Astrocyte (in vitro differentiated cells and primary cell): Measurements from ENCODE around the gene MYPN.

Experiments used
- EZH2 ChIP-seq: IDR thresholded peaks from 2 replicates; pipeline ENCODE4 v1.6.1; 2012; ENCODE audit warnings: mild to moderate bottlenecking, low read length, inconsistent platforms; ENCODE audit not compliant: insufficient read depth
- TF ChIP-seq, protein P1 (sequence below): IDR thresholded peaks from 2 replicates; pipeline ENCODE4 v1.5.1; 2011; ENCODE audit warnings: low read depth, mild to moderate bottlenecking, inconsistent platforms, low read length, moderate library complexity; ENCODE audit not compliant: insufficient read depth

DNA sequence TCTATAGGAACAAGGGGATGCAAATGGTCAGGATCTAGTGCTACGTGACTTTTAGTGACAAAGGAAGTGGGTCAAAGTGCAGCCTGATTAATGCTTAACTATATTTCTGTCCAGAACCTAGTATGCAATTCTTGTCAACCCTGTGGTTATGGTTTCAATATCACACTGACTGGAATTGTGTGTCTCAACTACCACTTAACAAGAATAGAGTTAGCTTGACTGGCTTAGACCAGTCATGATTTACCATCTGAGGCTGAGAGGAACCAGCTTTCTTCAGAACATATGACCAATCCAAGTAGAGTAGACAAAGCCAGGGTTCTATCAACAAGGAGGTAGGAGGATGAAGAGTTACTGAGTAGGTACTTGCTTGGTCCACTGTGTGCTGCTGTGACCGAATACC is 54.4 kb downstream of the MYPN start:
- TF ChIP-seq, protein P1, sequence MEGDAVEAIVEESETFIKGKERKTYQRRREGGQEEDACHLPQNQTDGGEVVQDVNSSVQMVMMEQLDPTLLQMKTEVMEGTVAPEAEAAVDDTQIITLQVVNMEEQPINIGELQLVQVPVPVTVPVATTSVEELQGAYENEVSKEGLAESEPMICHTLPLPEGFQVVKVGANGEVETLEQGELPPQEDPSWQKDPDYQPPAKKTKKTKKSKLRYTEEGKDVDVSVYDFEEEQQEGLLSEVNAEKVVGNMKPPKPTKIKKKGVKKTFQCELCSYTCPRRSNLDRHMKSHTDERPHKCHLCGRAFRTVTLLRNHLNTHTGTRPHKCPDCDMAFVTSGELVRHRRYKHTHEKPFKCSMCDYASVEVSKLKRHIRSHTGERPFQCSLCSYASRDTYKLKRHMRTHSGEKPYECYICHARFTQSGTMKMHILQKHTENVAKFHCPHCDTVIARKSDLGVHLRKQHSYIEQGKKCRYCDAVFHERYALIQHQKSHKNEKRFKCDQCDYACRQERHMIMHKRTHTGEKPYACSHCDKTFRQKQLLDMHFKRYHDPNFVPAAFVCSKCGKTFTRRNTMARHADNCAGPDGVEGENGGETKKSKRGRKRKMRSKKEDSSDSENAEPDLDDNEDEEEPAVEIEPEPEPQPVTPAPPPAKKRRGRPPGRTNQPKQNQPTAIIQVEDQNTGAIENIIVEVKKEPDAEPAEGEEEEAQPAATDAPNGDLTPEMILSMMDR: no peak
- TF ChIP-seq EZH2: no peak
